SIG-M5 treated with dmso at 0.1 percent for 504 hours (cell line): Measurements from ENCODE around the gene WBP1L.
A peak's percentile ranks its signal among the peaks of the same experiment; 100 is the strongest.
"Not testable (repeated sequence)": the region's sequence is repeated elsewhere in the genome, so short reads cannot be mapped to it uniquely, and the experiment has no call there.

Experiments used
- DNase-seq: peaks from one replicate; lab custom pipeline; 2025; ENCODE audit not compliant: unreplicated experiment; lab: John Stamatoyannopoulos, UW

WBP1L gene

GRCh38 chr10:102835007-102835482 is 91.3 kb downstream of the WBP1L start:
- DNase-seq: peak; percentile 60

GRCh38 chr10:102837230-102837721 is 93.5 kb downstream of the WBP1L start, which contains the start of gene CYP17A1:
Gene CYP17A1, minus strand, starts transcription at chr10:102837413. Its CDS starts 52 bp downstream, at chr10:102837361.
- DNase-seq: no peak

- DNase-seq: peak; percentile 39
These were observed 94.7 kb downstream of the WBP1L start for GRCh38 chr10:102838276-102838927.

- DNase-seq: no peak
These were observed 98.1 kb downstream of the WBP1L start for GRCh38 chr10:102841827-102842345.

GRCh38 chr10:102843139-102843538 is 99.4 kb downstream of the WBP1L start:
- DNase-seq: not testable (repeated sequence)

- not testable (repeated sequence) for DNase-seq
These were observed 100.5 kb downstream of the WBP1L start for GRCh38 chr10:102844190-102844776.

GRCh38 chr10:102845352-102845902 is 101.7 kb downstream of the WBP1L start:
- DNase-seq: no peak

- DNase-seq: no peak
These were observed 106.3 kb downstream of the WBP1L start for GRCh38 chr10:102850025-102850518.

GRCh38 chr10:102853237-102853636 is 109.5 kb downstream of the WBP1L start:
- not testable (repeated sequence) for DNase-seq

- peak; percentile 62 for DNase-seq
These were observed 112.1 kb downstream of the WBP1L start for GRCh38 chr10:102855731-102856436.

GRCh38 chr10:102856758-102857424 is 113.1 kb downstream of the WBP1L start:
- no peak for DNase-seq

- DNase-seq: no peak
These were observed 116.2 kb downstream of the WBP1L start for GRCh38 chr10:102859911-102860310.

- no peak for DNase-seq
These were observed 119.9 kb downstream of the WBP1L start for GRCh38 chr10:102863660-102864059.

- DNase-seq: no peak
These were observed 121.9 kb downstream of the WBP1L start for GRCh38 chr10:102865620-102866019.
